Tibial nerve (tissue), 4 donors: ENCODE results near the gene NACA2. TPM values are rescaled to one million over a fixed set of nuclear protein-coding genes. Genes with fewer than 3 reads are reported as not detected.
A peak's percentile ranks its signal among the peaks of the same experiment; 100 is the strongest.

ENCODE experiments used
- DNase-seq, 2 donors: peaks; one replicate each; pipeline ENCODE4 v3.0.0-alpha.2; 2019; ENCODE audit warnings: low spot score in 2 of 2
- H3K27ac ChIP-seq, 4 donors: fragments of 200-600 bp; sonication (generic) in 3 of 4; one replicate each; pipeline ENCODE4 v1.5.1; 2017 to 2019; ENCODE audit warnings: mild to moderate bottlenecking in 1 of 4
- H3K27me3 ChIP-seq, 2 donors: fragments of 200-600 bp; sonication (generic) in 1 of 2; one replicate each; pipeline versions ENCODE4 v1.5.1 to v1.6.0; 2017 to 2019
- H3K36me3 ChIP-seq, 3 donors: fragments of 200-600 bp; sonication (generic); one replicate each; pipeline ENCODE4 v1.5.1; 2018 to 2019
- H3K4me1 ChIP-seq, 4 donors: fragments of 200-600 bp; sonication (generic) in 3 of 4; one replicate each; pipeline ENCODE4 v1.5.1; 2017 to 2019
- H3K4me3 ChIP-seq, 4 donors: fragments of 200-600 bp; sonication (generic) in 3 of 4; one replicate each; pipeline ENCODE4 v1.5.1; 2017 to 2019; ENCODE audit warnings: mild to moderate bottlenecking in 1 of 4, moderate library complexity in 1 of 4
- H3K9me3 ChIP-seq, 4 donors: fragments of 200-600 bp; sonication (generic) in 3 of 4; one replicate each; pipeline ENCODE4 v1.5.1; 2017 to 2019
- CTCF ChIP-seq, 5 experiments: fragments of 200-600 bp in 3 of 5; fragments of 450-650 bp in 2 of 5; sonication (generic) in 3 of 5; IDR thresholded peaks; one replicate each; pipeline ENCODE4 v1.5.1; 2016 to 2019; ENCODE audit warnings: antibody characterized with exemption in 5 of 5, mild to moderate bottlenecking in 3 of 5, moderate library complexity in 2 of 5
- EP300 ChIP-seq, 2 donors: sonication (generic); formaldehyde crosslinking; IDR thresholded peaks; one replicate each; pipeline ENCODE4 v1.6.1; 2017; ENCODE audit warnings: antibody characterized with exemption in 2 of 2, mild to moderate bottlenecking in 1 of 2
- POLR2A ChIP-seq, 2 donors: fragments of 450-650 bp; IDR thresholded peaks; one replicate each; pipeline ENCODE4 v1.6.1; 2017; ENCODE audit warnings: antibody characterized with exemption in 2 of 2, mild to moderate bottlenecking in 2 of 2, moderate library complexity in 2 of 2
- WGBS, 2 donors: methylation state at CpG; one replicate each; pipeline ENCODE4 v1.1.5; 2018; 5-methylcytosine and 5-hydroxymethylcytosine counted together
- total RNA-seq, 4 donors: library from RNA; depleted of rRNA; stranded (reverse); fragments of >200 nt; gene quantifications; one replicate each; pipeline ENCODE4 v1.1.0, GENCODE V29; 2016

The NACA2 gene
- not detected for total RNA-seq

- DNase-seq, result no peak
- Histone ChIP-seq H3K27ac (no peak within 1 kb of the TSS), H3K36me3 (no peaks in the 10 kb centered on the region), H3K4me1 (no peaks in the 10 kb centered on the region), H3K4me3 (no peak within 1 kb of the TSS), H3K9me3 (no peaks in the 10 kb centered on the region), H3K27me3 (peaks cover 0 to 5% of the 10 kb centered on the region in 2 donors)
- TF ChIP-seq EP300 (IDR thresholded peaks at IDR 0.05) (no peak), POLR2A (IDR thresholded peaks at IDR 0.05) (no peak), CTCF (IDR thresholded peaks at IDR 0.05) (no peak)
- WGBS, 2 donors, result 94 to 96% methylated on average over 16 of the region's 16 CpGs
Observed at GRCh38 chr17:61591018-61591417, at the start of gene NACA2. Gene NACA2, minus strand, starts transcription at chr17:61591219. Its CDS starts 39 bp downstream, at chr17:61591180.

GRCh38 chr17:61639818-61640217 lies 48.8 kb upstream of the NACA2 start:
- DNase-seq, result no peak
- H3K27ac ChIP-seq, result no peak overlapping the region
- H3K9me3 ChIP-seq, result peaks cover 0 to 13% (median 0%) of the 10 kb centered on the region in 4 donors
- WGBS, 2 donors, result 88 to 96% methylated on average over 1 of the region's 1 CpG
- no peaks in the 10 kb centered on the region for H3K4me1 ChIP-seq
- no peaks in the 10 kb centered on the region for H3K27me3 ChIP-seq
- no peak for TF ChIP-seq POLR2A (IDR thresholded peaks at IDR 0.05)
- no peak for TF ChIP-seq EP300 (IDR thresholded peaks at IDR 0.05)
- TF ChIP-seq CTCF (IDR thresholded peaks at IDR 0.05), result no peak
- no peaks in the 10 kb centered on the region for H3K36me3 ChIP-seq
- no peak overlapping the region for H3K4me3 ChIP-seq

GRCh38 chr17:61638087-61638486 lies 47.1 kb upstream of the NACA2 start:
- Histone ChIP-seq H3K4me3 (no peak overlapping the region), H3K9me3 (peaks cover 0 to 17% (median 0%) of the 10 kb centered on the region in 4 donors), H3K4me1 (no peaks in the 10 kb centered on the region), H3K27me3 (no peaks in the 10 kb centered on the region), H3K36me3 (no peaks in the 10 kb centered on the region), H3K27ac (no peak overlapping the region)
- WGBS, 2 donors, result 51 to 54% methylated on average over 1 of the region's 1 CpG
- no peak for DNase-seq
- no peak for TF ChIP-seq EP300 (IDR thresholded peaks at IDR 0.05)

- WGBS, 2 donors, result 19 to 22% methylated on average over 3 of the region's 3 CpGs
- no peaks in the 10 kb centered on the region for H3K36me3 ChIP-seq
- H3K27ac ChIP-seq, result no peak overlapping the region
- H3K9me3 ChIP-seq, result peaks cover 0 to 17% (median 0%) of the 10 kb centered on the region in 4 donors
- no peak overlapping the region for H3K4me3 ChIP-seq
- TF ChIP-seq EP300 (IDR thresholded peaks at IDR 0.05) (no peak), CTCF (IDR thresholded peaks at IDR 0.05) (peak in 1 of 5 experiments; percentile 21)
- H3K27me3 ChIP-seq, result no peaks in the 10 kb centered on the region
- H3K4me1 ChIP-seq, result no peaks in the 10 kb centered on the region
- peak in 1 of 2 donors; percentile 6 for DNase-seq
Observed at GRCh38 chr17:61635913-61636432, 45.0 kb upstream of the NACA2 start.

- Histone ChIP-seq H3K27me3 (no peaks in the 10 kb centered on the region), H3K4me1 (no peaks in the 10 kb centered on the region), H3K4me3 (no peak overlapping the region), H3K27ac (no peak overlapping the region), H3K36me3 (no peaks in the 10 kb centered on the region), H3K9me3 (peaks cover 0 to 17% (median 0%) of the 10 kb centered on the region in 4 donors)
- TF ChIP-seq EP300 (IDR thresholded peaks at IDR 0.05) (no peak), CTCF (IDR thresholded peaks at IDR 0.05) (no peak), POLR2A (IDR thresholded peaks at IDR 0.05) (no peak)
- 82 to 85% methylated on average over 5 of the region's 5 CpGs for WGBS, 2 donors
- no peak for DNase-seq
Observed at GRCh38 chr17:61634942-61635538, 44.0 kb upstream of the NACA2 start.
